Cerebellar nuclear complex (tissue), 1 donor: ENCODE results near the gene TAT.
"Not testable (repeated sequence)": the region's sequence is repeated elsewhere in the genome, so short reads cannot be mapped to it uniquely, and the experiment has no call there.

Experiments used
- DNase-seq, 2 experiments: peaks; one replicate each; lab custom pipeline; 2025; lab: John Stamatoyannopoulos, UW

TAT gene

DNA sequence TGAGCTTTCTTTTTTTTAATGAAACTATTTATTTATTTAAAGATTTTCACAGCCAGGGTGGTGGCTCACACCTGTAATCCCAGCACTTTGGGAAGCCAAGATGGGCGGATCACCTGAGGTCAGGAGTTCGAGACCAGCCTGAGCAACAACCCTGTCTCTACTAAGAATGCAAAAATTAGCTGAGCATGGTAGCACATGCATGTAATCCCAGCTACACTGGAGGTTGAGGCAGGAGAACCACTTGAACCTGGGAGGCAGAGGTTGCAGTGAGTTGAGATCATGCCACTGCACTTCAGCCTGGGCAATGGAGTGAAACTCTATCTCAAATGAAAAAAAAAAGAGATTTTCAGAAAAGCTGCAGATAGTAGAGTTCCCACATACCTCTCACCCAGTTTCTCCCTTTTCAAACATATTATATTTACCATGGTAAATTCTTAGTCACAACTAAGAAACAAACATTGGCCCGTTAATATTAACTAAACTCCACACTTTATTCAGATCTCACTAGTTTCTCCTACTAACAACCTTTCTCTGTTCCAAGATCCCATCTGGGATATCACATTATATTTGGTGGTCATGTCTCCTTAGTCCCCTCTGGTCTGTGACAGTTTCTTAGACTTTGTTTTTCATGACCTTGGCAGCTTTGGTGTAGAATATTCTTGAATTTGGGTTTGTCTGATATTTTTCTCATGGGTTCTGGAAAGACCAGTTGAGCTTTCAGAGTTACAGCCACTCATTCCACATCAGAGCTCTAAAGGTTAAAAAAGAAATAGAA lies 7.8 kb upstream of the TAT start:
- no peak for DNase-seq

DNA sequence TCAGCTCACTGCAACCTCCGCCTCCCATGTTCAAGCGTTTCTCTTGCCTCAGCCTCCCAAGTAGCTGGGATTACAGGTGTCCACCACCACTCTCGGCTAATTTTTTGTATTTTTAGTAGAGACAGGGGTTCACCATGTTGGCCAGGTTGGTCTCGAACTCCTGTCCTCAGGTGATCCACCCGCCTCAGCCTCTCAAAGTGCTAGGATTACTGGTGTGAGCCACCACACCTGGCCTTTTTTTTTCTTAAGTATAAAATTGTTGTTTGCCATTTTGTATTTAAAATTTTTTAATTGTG lies 5.6 kb upstream of the TAT start:
- not testable (repeated sequence) for DNase-seq

DNA sequence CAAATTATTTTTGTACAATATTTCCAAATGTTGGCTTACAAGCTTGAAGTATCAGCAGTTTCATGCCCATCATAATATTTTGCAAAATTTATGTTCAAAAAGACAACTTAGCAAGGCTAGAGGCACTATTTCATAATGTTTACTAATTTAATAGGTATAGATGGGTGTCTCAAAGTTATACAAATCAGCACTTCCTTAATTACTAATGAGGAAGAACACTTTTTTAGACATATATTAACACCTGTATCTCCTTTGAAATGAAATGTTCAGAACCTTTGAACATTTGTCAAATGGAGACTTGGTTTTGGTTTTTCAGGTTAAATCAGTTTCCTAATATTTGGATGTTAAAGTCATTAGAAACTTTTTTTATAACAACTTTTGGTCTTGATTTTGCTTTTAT lies 2.2 kb downstream of the TAT start:
- no peak for DNase-seq

DNA sequence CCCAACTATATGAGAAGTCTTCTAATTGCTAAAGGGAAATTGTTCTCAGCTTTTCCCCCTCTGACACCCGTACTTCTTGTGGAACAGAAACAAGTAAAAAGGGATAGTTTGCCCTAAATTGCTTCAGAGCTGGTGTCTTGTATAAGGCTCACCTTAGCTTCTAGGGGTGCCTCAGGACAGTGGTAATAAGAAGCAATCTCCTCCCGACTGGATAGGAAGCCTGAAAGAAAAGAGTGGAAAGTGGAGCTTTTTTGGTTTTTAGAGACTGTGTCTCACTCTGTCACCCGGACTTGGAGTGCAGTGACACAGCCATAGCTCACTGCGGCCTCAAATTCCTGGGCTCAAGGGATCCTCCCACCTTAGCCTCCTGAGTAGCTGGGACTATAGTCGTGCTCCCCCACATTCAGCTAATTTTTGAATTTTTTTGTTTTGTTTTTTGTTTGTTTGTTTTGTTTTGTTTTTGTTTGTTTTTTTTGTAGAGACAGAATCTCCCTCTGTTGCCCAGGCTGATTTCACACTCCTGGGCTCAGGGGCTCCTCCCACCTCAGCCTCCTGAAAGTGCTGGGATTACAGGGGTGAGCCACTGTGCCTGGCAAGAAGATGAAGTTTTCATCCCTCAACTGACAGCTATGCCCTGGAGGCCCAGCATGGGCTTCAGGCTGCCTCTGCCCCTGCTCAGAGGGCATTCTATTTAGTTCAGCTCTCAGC lies 3.4 kb downstream of the TAT start:
- DNase-seq = no peak

DNA sequence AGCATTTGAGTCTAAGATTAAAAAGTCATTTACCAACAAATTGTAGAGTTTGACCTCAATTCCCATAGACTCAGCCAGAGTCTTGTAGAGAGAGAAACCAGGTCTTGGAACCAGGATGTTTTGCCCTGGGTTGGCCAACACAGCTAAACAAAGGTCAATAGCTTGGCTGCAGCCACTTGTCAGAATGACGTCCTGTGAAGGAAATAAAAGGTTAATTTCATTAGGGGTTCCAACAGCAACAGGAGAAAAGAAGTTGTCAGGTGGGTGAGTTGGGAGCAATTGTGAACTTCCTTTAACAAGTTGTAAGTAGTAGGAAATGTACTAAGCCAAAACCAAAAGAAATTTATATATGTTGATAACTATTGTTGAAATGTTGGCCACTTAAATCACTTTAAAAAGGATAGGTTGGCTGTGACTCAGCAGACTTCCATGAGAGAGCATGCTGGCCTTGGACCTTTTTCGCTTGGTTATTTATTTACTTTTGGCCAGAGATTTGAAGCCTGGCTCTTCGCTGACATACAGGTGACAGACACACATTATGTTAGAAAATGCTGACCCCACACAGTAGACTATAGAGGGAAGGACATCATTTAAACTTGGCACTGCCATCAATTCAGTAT lies 4.3 kb downstream of the TAT start:
- DNase-seq = no peak

DNA sequence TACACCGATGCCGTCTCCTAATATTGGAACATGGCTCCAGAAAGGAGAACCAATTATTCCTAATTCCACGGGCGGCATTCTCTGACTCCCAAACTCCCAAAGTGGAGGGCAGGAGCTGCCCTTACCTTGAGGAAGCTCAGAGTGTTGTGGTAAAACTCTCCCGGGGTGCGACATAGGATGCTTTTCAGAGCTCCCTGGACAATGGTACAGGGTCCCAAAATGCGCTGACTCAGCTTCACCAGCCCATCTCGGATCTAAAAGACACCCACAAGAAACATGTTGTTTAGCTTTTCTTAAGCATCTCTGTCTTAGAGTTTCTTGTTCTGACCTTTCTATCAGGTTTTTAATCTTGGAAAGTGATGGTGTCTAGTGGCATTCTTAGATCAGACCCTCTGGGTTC lies 6.7 kb downstream of the TAT start:
- DNase-seq = no peak

DNA sequence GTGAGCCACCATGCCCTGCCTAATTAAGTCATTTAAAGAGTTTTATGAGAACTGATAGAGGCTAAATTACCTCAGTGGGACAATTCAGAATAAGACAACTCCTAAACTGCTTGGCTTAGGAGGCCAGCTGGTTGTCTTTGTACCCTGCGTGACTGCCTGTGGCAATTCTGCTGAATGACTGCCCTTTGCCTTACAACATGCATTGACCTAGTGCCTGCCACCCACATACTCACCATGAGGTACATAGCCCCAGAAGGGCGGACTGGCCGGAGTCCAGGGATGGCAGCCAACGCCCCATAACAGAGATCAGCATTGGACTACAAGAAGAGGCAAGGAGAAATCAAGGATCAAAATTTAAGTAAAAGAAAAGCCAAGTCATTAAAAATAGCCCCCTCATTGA lies 7.3 kb downstream of the TAT start:
- DNase-seq = no peak

DNA sequence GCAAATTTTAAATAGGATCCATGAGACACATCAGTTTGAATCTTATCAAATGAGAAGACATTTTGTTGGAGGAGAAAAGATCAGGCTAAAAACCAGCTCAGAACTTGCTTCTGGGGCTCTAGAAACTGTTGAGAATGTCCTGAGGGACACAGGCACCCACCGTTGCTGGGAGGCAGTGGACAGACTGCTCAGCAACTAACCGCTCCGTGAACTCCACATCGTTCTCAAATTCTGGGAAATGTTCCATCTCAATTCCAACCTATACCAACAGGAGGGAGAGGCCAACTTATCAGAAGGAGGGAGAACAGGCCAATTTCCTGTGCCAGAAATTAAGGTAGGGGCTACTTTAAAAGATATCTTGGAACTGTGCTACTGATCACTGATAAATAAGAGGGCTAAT lies 8.3 kb downstream of the TAT start:
- no peak for DNase-seq

DNA sequence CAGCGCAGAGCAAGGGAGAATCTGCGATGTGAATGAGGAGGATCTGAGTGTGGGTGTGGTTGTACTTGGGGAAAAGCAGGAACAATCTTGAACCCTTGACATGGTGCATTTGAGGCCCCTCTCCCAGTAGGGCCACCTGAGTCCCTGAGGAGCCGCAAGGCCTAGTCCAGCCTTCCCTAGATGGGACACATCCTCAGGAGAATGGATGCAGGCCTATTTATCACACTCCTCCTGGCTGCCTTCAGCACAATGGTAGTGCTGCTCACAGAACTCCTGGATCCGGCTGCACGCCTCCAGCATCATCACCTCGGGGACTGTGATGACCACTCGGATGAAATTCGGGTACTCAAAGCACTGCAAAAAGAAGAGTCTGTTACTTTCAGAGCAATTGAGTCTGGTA lies 9.0 kb downstream of the TAT start:
- DNase-seq = no peak

DNA sequence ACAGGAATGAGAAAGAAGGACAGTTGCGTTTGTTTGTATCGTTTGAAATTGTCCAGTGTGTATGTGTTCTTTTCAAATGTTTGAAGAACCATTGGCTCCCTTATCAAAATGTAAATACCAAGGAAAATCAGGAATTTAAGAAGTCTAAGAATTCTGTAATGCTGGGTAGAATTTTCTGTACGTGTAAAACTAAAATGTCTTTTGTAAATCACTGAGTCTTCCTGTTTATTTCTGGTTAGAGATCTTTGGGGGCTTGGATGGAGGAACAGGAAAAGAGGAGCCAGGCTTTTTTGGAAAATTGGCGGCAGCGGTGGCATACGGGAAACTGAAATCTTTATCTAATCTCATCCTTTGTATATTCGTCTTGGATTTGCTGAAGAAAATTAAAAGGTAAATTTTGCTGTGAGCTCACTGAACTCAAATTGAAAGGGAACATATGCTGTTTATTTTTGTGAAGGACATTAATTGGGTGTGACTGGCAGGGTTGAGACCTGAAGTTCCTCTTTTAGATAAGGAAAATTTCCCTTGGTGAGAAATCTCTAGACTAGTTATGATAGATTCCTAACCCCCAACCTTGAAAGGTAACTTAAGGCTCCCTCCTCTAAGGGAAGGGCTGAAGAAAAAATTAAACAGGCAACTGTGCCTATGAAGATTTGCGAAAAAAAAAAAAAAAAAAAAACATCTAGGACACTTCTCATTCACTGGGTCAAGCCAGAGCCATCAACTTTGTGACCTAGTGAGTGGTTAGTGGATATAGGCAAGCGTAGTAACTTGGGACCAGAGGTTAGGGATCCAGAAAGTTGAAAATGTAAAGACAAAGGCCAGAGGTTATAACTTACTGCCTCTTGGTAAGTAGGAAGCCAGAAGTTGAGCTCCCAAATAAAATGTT lies 10.8 kb downstream of the TAT start:
- DNase-seq = no peak

DNA sequence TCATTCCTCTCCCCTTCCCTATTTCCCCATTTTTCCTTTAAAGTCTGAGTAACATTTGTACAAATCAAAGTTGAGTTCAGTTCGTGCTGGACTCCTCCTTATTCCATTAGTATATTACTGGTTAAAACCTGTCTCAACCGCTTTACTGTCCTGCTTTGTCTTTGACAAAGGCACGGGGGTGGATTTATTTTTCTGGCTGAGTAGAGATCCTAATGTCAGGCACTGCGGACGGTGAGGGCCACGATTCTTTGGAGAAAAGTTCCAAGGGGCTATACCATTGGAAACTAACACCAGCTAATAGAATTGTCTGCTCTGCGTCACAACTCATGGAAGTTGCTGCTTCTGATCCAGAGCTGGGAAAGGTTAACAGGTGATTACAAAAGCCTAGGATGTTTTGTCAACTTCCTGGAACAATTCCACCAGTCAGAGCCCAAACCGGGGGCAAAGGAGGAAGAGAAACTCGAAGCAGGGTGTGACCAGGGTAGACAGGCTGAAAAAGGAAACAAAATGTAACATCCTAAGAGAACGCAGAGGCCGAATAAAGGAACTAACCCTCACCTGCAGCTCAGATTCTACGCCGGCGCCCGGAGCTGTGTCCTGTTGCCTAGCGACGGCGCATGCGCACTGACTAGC lies 12.4 kb downstream of the TAT start:
- no peak for DNase-seq

DNA sequence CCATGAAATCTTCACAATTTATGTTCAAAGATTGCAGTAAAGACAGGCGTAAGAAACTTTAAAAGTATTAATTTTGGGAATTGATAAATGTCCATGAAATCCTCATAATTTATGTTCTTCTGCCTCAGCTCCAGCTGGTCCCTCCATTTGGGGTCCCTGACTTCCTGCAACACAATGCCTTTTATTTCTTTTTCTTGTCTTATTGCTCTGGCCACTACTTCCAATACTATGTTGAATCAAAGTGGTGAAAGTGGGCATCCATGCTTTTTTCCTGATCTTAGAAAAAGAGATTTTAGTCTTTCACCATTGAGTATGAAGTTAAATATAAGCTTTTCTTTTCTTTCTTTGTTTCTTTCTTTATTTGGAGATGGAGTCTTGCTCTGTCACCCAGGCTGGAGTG lies 14.3 kb downstream of the TAT start:
- no peak for DNase-seq

DNA sequence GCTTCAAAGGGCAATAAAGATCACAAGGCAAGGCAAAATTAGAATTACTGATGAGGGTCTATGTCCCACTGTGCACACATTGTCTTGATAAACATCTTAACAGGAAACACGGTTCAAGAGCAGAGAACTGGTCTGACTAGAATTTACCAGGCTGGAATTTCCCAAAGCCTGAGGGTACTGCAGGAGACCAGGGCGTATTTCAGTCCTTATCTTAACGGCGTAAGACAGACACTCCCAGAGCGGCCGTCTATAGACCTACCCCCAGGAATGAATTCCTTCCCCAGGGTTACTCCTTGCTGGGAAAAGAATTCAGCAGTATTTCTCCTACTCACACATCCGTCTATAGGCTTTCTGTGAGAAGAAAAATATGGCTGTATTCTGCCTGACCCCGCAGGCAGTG lies 15.0 kb downstream of the TAT start:
- not testable (repeated sequence) for DNase-seq

DNA sequence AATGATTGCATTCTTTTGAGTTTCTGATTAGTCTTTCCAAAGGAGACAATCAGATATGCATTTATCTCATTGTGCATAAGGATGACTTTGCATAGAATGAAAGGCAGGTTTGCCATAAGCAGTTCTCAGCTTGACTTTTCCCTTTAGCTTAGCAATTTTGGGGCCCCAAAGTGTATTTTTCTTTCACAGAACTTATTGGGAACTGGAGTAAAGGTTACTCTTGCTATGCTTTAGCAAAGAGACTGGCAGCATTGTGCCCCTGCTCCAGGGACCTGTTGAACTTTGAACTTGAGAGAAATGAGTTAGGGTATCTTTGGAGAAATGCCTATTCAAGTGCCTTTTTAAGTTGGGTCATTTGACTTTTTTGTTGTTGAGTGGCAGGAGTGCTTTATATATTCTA lies 17.0 kb downstream of the TAT start:
- DNase-seq = no peak

DNA sequence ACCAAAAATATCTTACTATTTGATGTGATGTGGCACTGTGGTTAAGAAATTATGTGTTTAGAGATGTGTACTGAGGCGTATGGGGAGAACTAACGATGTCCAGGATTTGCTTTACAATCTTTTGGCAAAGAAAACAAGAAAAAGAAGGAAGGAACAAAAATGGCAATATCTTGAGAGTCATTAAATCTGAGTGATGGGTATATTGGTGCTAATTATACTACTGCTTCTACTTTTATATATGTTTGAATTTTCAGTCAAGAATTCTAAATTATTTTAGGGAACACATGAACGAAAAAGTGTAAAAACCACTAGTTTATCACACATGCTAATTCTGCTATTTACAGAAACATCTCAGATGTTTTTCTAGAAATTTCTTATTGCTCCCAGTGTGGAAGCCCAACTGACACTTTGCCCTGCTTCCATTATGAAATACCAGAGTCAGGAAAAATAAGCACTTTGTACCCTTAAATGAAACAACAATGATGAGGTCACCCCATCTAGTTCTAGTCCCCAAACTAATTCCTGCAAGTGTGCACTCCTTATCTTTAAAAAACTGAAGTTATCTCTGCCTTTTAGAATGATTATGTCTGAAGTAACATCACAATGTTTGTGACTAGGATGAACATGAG lies 18.8 kb downstream of the TAT start:
- no peak for DNase-seq

DNA sequence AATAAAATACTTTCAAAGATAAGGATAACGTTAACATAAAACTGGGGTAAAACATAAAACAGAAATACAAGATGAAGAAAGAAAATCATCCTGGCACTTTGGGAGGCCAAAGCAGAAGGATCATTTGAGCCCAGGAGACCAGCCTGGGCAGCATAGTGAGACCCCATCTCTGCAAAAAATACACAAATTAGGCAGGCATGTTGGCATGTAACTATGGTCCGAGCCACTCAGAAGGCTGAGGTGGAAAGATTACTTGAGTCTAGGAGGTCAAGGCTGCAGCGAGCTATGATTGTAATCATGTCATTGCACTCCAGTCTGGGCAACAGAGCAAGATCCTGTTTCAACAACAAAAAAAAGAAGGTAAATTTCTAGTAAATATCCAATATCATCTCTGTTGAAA lies 19.6 kb downstream of the TAT start:
- DNase-seq = no peak

DNA sequence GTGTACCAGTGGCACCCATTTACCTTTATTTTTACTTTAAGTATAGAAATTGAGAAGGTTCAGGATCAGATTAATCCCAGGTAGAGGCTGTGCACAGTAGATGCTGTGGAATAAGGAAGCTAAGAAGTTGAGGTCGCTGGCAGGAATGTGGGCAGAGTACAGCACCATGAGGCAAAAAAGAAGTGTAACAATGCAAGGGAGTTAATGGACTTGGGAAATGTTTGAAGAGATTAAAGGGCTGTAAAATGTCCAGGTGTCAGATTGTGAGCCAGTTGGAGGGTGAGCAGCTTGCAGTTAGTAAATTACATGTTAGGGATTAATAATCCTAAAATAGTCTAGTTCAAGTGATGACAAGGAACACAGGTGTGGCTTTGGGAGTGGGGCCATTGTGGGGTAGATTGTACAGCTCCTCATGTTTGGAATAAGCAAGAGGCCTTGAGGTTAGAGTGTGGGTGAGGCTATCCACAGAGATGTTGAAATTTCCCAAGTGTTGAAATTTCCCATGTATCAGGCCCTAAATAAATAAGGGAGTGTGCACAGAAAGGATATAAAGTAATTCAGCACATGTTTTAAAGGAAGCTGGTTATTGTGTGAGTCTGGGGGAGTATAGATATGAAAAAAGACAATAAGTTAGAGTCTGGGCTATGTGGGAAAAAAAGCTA lies 21.5 kb downstream of the TAT start:
- DNase-seq = no peak

DNA sequence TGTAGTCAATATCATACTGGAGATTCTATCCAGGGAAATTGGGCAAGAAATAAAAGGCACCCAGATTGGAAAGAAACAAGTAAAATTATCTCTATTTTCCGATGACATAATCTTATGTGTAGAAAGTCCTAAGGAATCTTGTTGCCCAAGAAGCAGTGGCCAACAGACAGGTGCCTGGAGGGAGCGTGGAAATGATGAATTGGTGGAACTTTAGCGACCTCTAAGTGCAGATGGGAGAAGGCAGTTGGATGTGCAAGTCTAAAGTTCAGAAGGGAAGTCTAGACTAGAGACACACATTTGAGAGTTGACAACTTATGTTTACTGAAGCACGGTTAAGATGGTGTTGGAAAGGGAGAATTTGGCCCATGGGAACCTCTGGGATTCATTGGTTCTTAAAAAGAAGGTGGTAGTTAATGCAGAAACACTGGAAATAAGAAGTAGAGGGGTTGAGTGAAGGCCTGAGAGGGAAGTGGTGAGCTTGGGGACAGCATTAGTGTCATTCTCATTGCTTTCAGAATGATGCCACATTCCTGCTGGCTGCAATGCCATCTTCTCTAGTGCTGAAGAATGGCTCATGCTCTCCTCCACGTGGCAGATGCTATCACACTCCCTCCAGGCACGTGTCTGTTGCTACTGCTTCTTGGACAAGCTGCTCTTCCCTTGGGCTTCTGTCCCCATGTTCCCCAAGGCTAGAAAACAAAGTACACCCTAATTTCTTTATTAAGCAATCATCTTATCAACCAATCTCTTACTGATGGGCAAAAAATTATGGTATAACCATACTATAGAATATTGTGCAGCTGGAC lies 24.0 kb downstream of the TAT start:
- DNase-seq = no peak

DNA sequence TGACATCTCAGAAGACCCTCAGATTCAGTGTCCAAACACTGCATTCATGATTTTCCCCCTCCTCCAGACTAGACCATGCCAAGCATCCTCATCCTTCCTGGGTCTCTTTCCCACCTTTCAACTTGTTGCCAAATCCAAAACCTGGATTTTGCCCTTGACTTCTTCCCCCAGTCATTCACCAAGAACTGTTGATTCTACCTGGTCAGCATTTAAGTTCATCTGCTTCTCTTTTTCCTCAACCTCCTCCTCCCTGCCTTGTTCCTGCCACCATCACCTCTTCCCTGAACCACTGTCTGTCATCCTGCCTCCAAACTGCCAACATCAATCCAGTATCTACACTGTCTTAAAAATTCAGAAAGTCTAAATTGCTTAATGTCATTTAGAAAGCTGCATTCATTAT lies 29.7 kb downstream of the TAT start:
- DNase-seq = no peak

DNA sequence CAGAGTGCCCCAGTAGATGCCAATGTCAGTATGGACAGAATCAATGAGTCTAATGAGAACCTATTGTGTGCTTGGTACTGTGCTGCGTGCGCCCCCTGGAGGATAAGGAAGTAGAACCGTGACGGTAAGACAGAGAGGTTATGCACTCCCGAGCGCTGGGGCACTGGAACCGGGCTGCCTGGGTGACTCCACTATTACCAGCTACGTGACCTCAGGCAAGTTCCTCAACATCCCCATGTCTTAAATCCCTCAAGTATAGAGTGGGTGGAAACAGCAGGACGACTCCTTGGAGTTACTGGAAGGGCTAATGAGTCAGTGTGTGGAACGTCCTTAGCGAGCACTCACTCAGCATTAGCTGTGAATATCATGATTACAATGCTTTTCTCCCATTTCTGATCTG lies 34.5 kb downstream of the TAT start:
- no peak for DNase-seq
